ENCODE data around the gene OSBPL1A.

DNA sequence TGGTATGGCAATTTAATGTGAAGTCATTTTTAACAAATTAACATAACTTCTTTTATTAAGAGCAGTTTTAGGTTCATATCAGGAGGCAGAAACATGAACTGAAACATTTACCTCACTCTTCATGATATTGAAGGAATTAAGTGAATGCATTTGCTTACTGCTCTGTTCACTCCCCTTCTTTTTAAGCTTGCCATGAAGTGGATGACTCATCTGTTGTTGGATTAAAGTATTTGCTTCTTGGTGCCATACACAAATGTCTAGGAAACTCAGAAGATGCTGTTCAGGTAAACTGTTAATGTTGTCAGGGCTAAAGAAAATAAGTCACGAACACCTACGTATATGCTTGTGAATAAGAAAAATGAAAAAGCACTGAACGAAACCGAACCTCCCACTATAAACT is 268.9 kb downstream of the OSBPL1A start:
- TF ChIP-seq EZH2phosphoT487 (IDR thresholded peaks at IDR 0.05; ENCODE audit: insufficient read depth, low read depth) = no peak
- TF ChIP-seq EZH2 (IDR thresholded peaks at IDR 0.05; ENCODE audit: insufficient read depth, poor library complexity, severe bottlenecking) = no peak

Measured in GM23248 (cell line).